BJ (cell line): Measurements from ENCODE around the gene C1orf115. TPM values are rescaled to one million over a fixed set of nuclear protein-coding genes. Genes with fewer than 3 reads are reported as not detected.

Experiments used
- CTCF ChIA-PET: fragments of 350-600 bp; formaldehyde crosslinking; extraction: SDS; loops from one replicate; lab custom pipeline; 2021; ENCODE audit warnings: antibody characterized with exemption, inconsistent platforms; lab: Yijun Ruan, JAX
- POLR2A ChIA-PET: fragments of 300-600 bp; sonication (Branson Sonifier 250); formaldehyde crosslinking; extraction: SDS; loops from one replicate; lab custom pipeline; 2021; ENCODE audit warnings: antibody characterized with exemption; lab: Charles Lee
- DNase-seq: peaks from one replicate; pipeline ENCODE4 v3.0.0-alpha.2; 2011; ENCODE audit warnings: low read depth
- H3K27me3 ChIP-seq: 2 replicates; pipeline ENCODE4 v1.6.0; 2011; ENCODE audit warnings: low read length; ENCODE audit not compliant: control insufficient read depth, insufficient read depth
- H3K36me3 ChIP-seq: 2 replicates; pipeline ENCODE4 v1.5.1; 2011; ENCODE audit warnings: low read length; ENCODE audit not compliant: control insufficient read depth, insufficient read depth
- H3K4me3 ChIP-seq: 2 replicates; pipeline ENCODE4 v1.5.1; 2011; ENCODE audit warnings: low read depth, mild to moderate bottlenecking, control low read depth, low read length
- CTCF ChIP-seq: IDR thresholded peaks from 2 replicates; pipeline ENCODE4 v1.5.1; 2011; ENCODE audit warnings: low read depth, mild to moderate bottlenecking, control low read depth, inconsistent platforms, low read length, moderate library complexity; ENCODE audit not compliant: insufficient read depth
- polyA plus RNA-seq: library from polyadenylated mRNA; depleted of rRNA; stranded (reverse); fragments of >200 nt; gene quantifications from 2 replicates; pipeline ENCODE4 v1.2.3, GENCODE V29; 2011

Gene C1orf115
- polyA plus RNA-seq, 1 experiment = 3.8 TPM

GRCh38 chr1:220697326-220697725, 7.2 kb downstream of the C1orf115 start:
- ChIA-PET CTCF (interaction anchor here (1.1 to 1.9 kb wide), 2 partner anchors 78 to 79 kb away, joined by 6 read pairs; no protein-coding TSS in a partner anchor), POLR2A (no interaction called here)
- Histone ChIP-seq H3K4me3 (no peak overlapping the region), H3K36me3 (no peaks in the 10 kb centered on the region), H3K27me3 (peaks cover 1% of the 10 kb centered on the region; the same call in 1 of the 2 replicates)
- no peak for DNase-seq
- no peak for TF ChIP-seq CTCF

- no peak overlapping the region for H3K4me3 ChIP-seq
- no peak for DNase-seq
- CTCF ChIA-PET = interaction anchor here (1.2 to 2.2 kb wide), 5 partner anchors 8 to 78 kb away, joined by 3 to 8 read pairs (median 4); no protein-coding TSS in a partner anchor
- no peaks in the 10 kb centered on the region for H3K36me3 ChIP-seq
- POLR2A ChIA-PET = no interaction called here
- H3K27me3 ChIP-seq = no peaks in the 10 kb centered on the region; the same call in 1 of the 2 replicates
- no peak for TF ChIP-seq CTCF
Observed at GRCh38 chr1:220698607-220699016, 8.4 kb downstream of the C1orf115 start.

- Histone ChIP-seq H3K4me3 (no peak overlapping the region), H3K27me3 (no peaks in the 10 kb centered on the region; the same call in 1 of the 2 replicates), H3K36me3 (no peaks in the 10 kb centered on the region)
- ChIA-PET CTCF (interaction anchor here (1.2 to 2.2 kb wide), 4 partner anchors 8 to 78 kb away, joined by 3 to 8 read pairs (median 4); no protein-coding TSS in a partner anchor), POLR2A (no interaction called here)
- no peak for TF ChIP-seq CTCF
- DNase-seq = no peak
Observed at GRCh38 chr1:220699044-220699443, 8.9 kb downstream of the C1orf115 start.

GRCh38 chr1:220700556-220701179, 10.5 kb downstream of the C1orf115 start:
- ChIA-PET POLR2A (no interaction called here), CTCF (interaction anchor here (1.0 to 1.4 kb wide), 2 partner anchors 9 to 23 kb away, joined by 3 to 4 read pairs; no protein-coding TSS in a partner anchor)
- Histone ChIP-seq H3K27me3 (no peaks in the 10 kb centered on the region; the same call in 1 of the 2 replicates), H3K36me3 (no peaks in the 10 kb centered on the region), H3K4me3 (no peak overlapping the region)
- DNase-seq = no peak
- no peak for TF ChIP-seq CTCF

- TF ChIP-seq CTCF = no peak
- H3K27me3 ChIP-seq = no peaks in the 10 kb centered on the region; the same call in 1 of the 2 replicates
- DNase-seq = no peak
- no peak overlapping the region for H3K4me3 ChIP-seq
- ChIA-PET POLR2A (no interaction called here), CTCF (interaction anchor here (0.6 to 1.8 kb wide), 3 partner anchors 17 to 74 kb away, joined by 3 to 7 read pairs (median 3); no protein-coding TSS in a partner anchor)
- no peaks in the 10 kb centered on the region for H3K36me3 ChIP-seq
Observed at GRCh38 chr1:220701974-220702373, 11.8 kb downstream of the C1orf115 start.
